A172 (cell line): ENCODE data around the gene DNAJA3. TPM values are rescaled to one million over a fixed set of nuclear protein-coding genes. Genes with fewer than 3 reads are reported as not detected.

Experiments
- DNase-seq: peaks from one replicate; pipeline ENCODE4 v3.0.0-alpha.2; 2015; ENCODE audit warnings: low spot score
- total RNA-seq: library from RNA; depleted of rRNA; stranded (reverse); fragments of >200 nt; shearing (Covaris generic); gene quantifications from 2 replicates; pipeline ENCODE4 v1.2.3, GENCODE V29; 2014

Gene DNAJA3
- total RNA-seq, 1 experiment from 2014 or later: 91.9 TPM

DNA sequence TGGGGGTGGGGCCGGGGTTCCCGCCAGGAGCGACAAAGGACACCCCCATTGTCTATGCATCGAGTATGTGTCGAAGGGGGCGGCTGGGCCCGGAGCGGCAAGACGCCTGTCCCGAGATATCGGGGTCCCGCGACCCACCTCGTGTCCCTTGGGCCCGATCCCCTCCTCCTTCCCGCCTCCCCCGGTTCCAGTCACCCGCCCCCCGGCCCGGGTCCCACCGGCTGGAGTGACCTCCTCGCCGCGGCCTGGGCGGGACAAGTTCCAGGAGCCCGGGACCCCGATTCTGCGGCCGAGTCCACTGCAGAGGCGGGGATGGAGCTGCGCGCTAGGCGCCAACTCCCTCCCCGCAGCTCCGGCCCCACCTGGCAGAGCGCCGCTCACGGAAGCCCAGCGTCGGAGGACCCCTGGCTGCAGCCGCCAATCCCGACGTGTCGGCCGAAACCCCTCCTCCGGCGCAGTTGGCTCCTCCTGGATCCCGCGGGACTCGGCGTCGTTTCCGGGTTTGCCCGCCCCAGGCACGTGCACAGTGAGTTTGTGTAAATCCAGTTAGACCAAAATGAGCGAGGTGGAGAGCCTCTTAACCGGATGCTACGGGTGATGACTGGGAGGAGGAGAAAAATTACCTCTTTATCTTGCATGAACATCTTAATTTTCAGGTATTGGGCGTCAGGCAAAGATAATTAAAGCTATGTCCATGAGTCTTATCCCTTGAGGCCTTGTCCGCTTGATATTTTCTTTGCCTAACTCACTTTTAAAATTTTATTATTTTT, 48.7 kb downstream of the DNAJA3 start, which contains the start of gene NMRAL1:
NMRAL1 (minus strand) TSS at position 434 of the 770 bp plus-strand sequence. CDS start 493 bp downstream, outside the sequence.
- DNase-seq: peak; percentile 88

GRCh38 chr16:4475880-4476788, 50.5 kb downstream of the DNAJA3 start, which contains the start of gene HMOX2:
TSS of gene HMOX2 (plus strand) at chr16:4476398. CDS start at chr16:4505525, 29,127 bp downstream.
- peak; percentile 87 for DNase-seq

- DNase-seq: peak; percentile 56
These were observed 52.3 kb downstream of the DNAJA3 start for GRCh38 chr16:4477966-4478365.

GRCh38 chr16:4481526-4481925, 55.9 kb downstream of the DNAJA3 start:
- DNase-seq: no peak

DNA sequence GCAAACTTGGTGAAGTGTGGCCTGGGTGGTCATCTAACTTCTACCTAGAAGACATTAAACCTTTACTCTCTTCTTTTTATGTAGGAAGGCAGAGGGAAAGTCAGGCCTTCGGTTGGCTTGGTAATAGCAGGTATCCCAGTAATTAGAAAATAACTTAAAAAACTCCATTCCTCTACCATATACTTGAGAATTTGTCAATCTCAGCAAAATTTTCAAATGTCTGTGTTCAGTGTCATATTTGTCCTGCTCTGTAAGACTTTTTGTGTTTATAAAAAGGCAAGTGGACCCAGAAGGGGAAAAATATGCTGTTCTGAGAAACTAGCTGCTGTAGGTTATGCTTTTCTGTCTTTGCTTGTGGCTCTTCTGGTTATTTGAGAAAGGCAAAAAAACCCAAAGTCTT, 56.3 kb downstream of the DNAJA3 start:
- DNase-seq: no peak

DNA sequence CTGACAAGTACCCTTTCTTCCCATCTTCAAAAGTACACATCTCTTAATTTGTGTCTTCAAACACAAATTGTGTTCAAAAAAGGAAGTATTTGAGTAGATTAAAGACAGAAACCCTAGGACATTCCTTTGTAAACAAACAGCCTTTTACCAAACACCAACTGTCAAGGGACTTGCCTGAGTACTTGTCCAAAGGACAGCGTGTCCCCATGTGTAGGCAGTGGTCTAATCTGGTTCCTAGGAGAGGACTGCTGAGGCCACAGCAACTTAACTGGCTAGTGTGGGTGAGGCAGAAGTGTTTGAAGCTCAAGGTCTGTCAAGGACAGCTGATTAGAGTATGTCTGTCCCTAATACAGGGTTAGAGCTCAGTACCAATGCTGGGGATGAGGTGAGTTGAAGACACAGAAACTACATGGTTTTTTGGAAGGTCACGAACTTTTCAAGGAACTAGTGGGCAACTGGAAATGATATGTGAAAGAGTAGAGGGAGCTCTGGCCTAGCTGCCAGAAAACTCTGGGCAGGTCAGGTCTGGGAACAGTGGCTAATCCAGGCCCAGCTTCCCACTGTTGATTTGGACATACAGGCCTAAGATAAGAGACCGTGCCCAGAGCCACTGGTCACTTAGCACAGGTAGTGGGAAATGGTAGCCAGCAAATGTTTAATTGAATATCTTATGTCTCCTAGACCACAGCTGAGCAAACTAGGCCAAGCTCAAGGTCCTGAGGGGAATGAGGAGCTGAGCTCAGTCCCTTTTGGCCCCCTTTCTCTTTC, 60.6 kb downstream of the DNAJA3 start:
- DNase-seq: no peak

DNA sequence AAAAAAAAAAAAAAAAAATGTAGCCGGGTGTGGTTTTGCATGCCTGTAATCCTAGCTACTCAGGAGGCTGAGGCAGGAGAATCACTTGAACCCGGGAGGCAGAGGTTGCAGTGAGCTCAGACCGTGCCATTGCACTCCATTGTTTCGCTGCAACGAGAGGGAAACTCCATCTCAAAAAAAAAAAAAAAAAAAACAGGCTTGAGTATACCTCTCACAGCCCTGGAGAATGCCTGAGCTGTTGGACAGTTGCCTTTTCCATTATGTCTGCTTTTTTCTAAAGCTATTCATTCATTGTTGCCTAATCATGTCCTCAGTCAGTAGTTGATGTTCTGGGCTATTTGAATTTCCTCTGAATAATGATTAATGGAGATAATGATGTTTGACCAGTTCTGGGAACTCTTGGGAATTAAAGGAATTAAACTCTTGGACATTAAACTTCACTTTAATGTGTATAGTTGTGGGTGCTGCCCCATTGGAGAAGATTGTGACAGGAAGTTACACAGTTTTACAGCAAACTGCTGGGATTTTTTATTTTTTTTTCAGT, 62.4 kb downstream of the DNAJA3 start:
- DNase-seq: peak; percentile 35

- DNase-seq: peak; percentile 36
These were observed 62.9 kb downstream of the DNAJA3 start for GRCh38 chr16:4488499-4488967.

DNA sequence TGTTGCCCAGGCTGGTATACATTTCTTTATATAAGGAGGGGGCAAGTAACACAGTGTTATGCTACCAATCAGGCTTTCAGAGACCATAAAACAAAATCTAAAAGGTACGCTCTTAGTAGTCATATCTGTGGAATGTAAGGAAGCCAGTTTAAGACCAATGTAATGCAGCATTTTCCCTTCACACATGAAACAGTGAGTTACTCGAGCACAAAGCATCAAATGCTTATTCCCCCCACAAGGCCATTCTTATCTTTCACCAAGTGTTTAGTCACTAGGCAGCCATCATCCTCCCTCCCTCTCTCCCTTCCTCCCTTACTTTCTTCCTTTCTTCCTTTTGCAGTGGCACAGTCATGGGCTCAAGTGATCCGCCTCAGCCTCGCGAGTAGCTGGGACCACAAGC, 63.4 kb downstream of the DNAJA3 start:
- peak; percentile 95 for DNase-seq

- DNase-seq: no peak
These were observed 66.2 kb downstream of the DNAJA3 start for GRCh38 chr16:4491898-4492297.

GRCh38 chr16:4494746-4495490, 69.2 kb downstream of the DNAJA3 start:
- peak; percentile 90 for DNase-seq

DNA sequence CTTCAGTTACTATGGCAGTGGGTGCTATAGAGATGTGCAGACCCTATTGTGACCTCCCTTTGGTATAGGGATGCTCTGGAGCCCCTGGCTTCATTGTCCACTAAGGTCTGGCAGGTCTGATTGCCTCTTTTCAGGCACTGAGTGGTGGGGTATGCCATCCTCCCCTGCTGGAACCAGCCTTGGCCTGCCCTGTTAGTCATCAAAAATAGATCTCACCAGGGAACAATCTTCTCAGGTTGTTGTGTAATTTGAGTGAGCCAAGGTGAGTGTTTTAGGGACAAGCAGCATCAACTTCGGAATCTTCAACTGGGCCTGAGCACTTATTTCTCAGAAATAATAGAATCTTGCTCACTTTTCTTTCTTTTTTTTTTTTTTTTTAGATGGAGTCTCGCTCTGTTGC, 70.1 kb downstream of the DNAJA3 start:
- DNase-seq: no peak

DNA sequence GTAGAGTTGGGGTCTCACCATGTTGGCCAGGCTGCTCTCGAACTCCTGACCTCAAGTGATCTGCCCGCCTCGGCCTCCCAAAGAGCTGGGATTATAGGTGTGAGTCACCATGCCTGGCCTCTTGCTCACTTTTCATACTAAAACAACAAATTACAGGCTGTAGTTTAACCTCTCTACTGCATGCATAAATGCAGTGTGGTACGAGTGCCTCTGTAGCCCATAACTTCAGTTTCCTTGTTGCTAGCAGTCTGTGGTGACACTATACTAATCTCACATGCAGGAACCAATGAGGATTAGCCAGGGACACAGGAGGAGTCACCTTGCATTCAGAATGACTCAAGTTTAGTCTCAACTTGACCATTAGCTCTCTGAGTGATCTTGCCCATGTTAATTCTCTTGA, 70.6 kb downstream of the DNAJA3 start:
- peak; percentile 74 for DNase-seq

GRCh38 chr16:4498546-4499195, 73.0 kb downstream of the DNAJA3 start:
- DNase-seq: no peak

DNA sequence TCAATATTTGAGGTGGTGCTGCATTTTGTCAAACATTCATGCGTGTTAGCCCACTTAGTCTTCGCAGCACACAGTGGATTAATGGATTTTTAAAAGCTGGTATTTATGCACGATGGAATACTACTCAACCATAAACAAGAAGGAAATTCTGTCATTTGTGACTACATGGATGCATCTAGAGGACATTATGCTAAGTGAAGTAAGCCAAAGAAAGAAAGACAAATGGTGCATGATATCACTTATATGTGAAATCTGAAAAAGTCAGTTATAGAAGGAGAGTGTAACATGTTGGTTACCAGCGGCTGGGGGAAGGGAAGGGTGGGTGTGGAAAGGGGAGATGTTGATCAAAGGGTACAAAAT, 73.5 kb downstream of the DNAJA3 start:
- DNase-seq: no peak

DNA sequence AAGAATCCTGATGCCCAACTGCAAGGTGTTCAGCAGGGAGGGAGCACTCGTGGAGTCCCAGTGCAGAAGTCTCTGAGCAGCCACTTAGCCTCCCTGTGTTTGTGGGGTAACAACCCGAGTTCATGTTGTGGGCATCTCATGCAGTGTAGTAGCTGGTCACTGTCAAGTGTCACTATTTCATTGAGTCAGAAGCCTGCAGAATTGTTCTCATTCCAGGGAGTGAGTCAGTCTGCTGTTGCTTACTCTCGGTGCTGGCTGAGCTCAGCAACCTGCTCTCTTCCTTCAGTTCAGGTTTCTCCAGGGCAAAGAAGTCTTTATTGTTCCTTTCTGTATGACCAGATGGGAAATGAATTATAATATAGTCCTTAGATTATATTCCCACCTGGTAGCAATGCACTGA, 74.6 kb downstream of the DNAJA3 start:
- DNase-seq: peak; percentile 93

DNA sequence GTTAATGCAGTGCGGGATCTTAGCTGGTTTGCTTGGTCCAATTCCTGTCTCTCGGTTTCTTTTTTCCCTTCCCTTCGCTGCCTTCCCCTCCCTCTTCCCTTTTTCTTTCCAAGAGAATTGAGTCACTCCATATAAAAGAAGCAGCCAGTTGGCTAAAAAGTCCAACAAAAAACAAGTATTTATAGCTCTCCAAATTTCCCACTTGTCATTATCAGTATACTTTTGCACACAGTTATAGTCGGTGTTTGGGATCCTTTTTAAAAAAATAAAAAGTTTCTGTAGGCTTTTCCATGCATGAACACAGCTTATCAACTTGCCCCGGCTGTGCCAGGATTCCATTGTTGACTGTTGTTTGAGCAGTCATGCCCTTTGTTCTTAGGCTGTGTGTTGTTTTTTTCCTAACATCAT, 75.4 kb downstream of the DNAJA3 start:
- peak; percentile 59 for DNase-seq

DNA sequence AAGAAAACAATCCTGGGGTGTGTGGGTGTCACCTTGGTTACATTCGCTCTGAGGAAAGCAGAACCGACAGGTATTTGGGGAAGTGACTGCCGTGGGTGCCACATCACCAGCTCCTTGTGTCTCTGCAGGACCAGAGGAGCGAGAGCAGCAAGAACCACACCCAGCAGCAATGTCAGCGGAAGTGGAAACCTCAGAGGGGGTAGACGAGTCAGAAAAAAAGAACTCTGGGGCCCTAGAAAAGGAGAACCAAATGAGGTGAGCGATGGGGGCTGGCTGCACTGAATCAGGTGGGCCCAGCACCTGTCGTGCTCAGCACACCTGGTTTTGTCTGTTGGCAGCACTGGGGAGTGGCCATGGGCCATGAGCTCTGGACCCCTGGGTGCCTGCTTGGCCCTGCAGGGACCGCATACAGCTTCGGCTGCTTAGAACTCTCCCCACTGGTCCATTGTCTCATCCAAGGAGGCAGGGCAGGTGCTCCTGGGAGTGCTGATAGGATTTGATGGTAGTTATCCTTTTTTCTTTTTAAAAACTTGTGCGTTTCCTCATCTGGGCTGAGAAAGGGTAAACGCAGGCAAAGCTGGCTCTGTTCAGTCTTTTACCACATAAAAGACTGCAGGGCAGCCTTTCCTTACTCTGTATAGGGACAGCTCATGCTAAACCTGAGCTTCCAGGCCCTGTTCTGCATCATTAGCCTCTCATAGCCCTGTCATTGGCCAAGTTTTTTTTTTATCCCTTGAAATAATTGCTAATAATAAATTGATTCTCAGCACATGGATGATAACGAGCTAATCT, 79.9 kb downstream of the DNAJA3 start:
- no peak for DNase-seq
